H1 (cell line): ENCODE data around the gene LCN10. TPM values are rescaled to one million over a fixed set of nuclear protein-coding genes. Genes with fewer than 3 reads are reported as not detected.

Source experiments
- CTCF ChIA-PET: fragments of 300-600 bp; sonication (Branson Sonifier 250); formaldehyde crosslinking; loops from one replicate; lab custom pipeline; 2021; ENCODE audit not compliant: partially characterized antibody; lab: Charles Lee
- POLR2A ChIA-PET: fragments of 300-600 bp; sonication (Branson Sonifier 250); formaldehyde crosslinking; loops from one replicate; lab custom pipeline; 2021; ENCODE audit warnings: inconsistent platforms; ENCODE audit not compliant: partially characterized antibody; lab: Charles Lee
- DNase-seq, 2 experiments: peaks; one replicate each; pipeline versions ENCODE4 v3.0.0 to v3.0.0-alpha.2; 2010 to 2022; ENCODE audit warnings: low spot score in 2 of 2, low read depth in 1 of 2, mixed read lengths in 1 of 2
- FAIRE-seq: peaks from 2 replicates; lab custom pipeline; 2011; peaks lifted over from hg19 to GRCh38; lab: Jason Lieb, UNC
- H2AFZ ChIP-seq: 2 replicates; pipeline ENCODE4 v1.8.1; 2012; ENCODE audit warnings: low read length, inconsistent platforms
- H2AK5ac ChIP-seq: 2 replicates; pipeline ENCODE4 v1.6.1; 2013; ENCODE audit warnings: low read depth, low read length
- H2BK120ac ChIP-seq: replicated peaks from 2 replicates; pipeline ENCODE3; 2013; ENCODE audit warnings: low read depth, low read length, inconsistent platforms
- H2BK12ac ChIP-seq: 2 replicates; pipeline ENCODE4 v1.6.1; 2013; ENCODE audit warnings: low read depth, low read length
- H2BK15ac ChIP-seq: 2 replicates; pipeline ENCODE4 v1.6.1; 2013; ENCODE audit warnings: low read length
- H2BK20ac ChIP-seq: 2 replicates; pipeline ENCODE4 v1.6.1; 2013; ENCODE audit warnings: low read length
- H2BK5ac ChIP-seq: 2 replicates; pipeline ENCODE4 v1.6.1; 2013; ENCODE audit warnings: low read depth, low read length
- H3K14ac ChIP-seq: 2 replicates; pipeline ENCODE4 v1.6.1; 2013; ENCODE audit warnings: inconsistent platforms; ENCODE audit not compliant: insufficient read length
- H3K18ac ChIP-seq: 2 replicates; pipeline ENCODE4 v1.6.1; 2013; ENCODE audit warnings: low read length; ENCODE audit errors: extremely low read depth
- H3K23ac ChIP-seq: 2 replicates; pipeline ENCODE4 v1.6.1; 2013; ENCODE audit warnings: inconsistent platforms; ENCODE audit not compliant: insufficient read length
- H3K23me2 ChIP-seq: 2 replicates; pipeline ENCODE4 v1.6.1; 2013; ENCODE audit warnings: low read depth, low read length
- H3K27ac ChIP-seq: 2 replicates; pipeline ENCODE4 v1.6.1; 2011; ENCODE audit warnings: low read depth, low read length, inconsistent platforms
- H3K27me3 ChIP-seq, 4 experiments: replicated peaks in 1 of 4; 1 replicate in 1 of 4; 2 replicates in 3 of 4; pipeline versions ENCODE4 v1.6.1 to v1.8.1; 2011 to 2013; ENCODE audit warnings: low read length in 3 of 4, mild to moderate bottlenecking in 3 of 4, inconsistent platforms in 2 of 4, mixed read lengths in 2 of 4, moderate library complexity in 1 of 4; ENCODE audit not compliant: control insufficient read depth in 3 of 4, insufficient read depth in 3 of 4; ENCODE audit errors: extremely low read depth in 1 of 4
- H3K36me3 ChIP-seq, 4 experiments: 2 replicates each; pipeline versions ENCODE4 v1.6.1 to v1.8.1; 2011 to 2013; ENCODE audit warnings: mild to moderate bottlenecking in 4 of 4, low read length in 3 of 4, moderate library complexity in 2 of 4, control low read depth in 1 of 4, inconsistent platforms in 1 of 4; ENCODE audit not compliant: insufficient read depth in 4 of 4, control insufficient read depth in 2 of 4
- H3K4ac ChIP-seq: replicated peaks from 2 replicates; pipeline ENCODE3; 2013; ENCODE audit warnings: low read length, low read depth, mixed read lengths, inconsistent platforms; ENCODE audit not compliant: insufficient read length
- H3K4me1 ChIP-seq, 4 experiments: replicated peaks in 1 of 4; 1 replicate in 1 of 4; 2 replicates in 3 of 4; pipeline versions ENCODE4 v1.6.1 to v1.8.1; 2011 to 2013; ENCODE audit warnings: low read length in 3 of 4, inconsistent platforms in 2 of 4, mixed read lengths in 1 of 4; ENCODE audit not compliant: insufficient read depth in 4 of 4, control insufficient read depth in 3 of 4
- H3K4me2 ChIP-seq, 2 experiments: 2 replicates each; pipeline versions ENCODE4 v1.6.1 to v1.8.1; 2011 to 2013; ENCODE audit warnings: low read depth in 2 of 2, low read length in 2 of 2, control low read depth in 1 of 2, inconsistent platforms in 1 of 2, mild to moderate bottlenecking in 1 of 2; ENCODE audit not compliant: insufficient read depth in 1 of 2
- H3K4me3 ChIP-seq, 4 experiments: fragments of 200-600, 300-600 bp in 1 of 4; sonication (generic), shearing (Covaris generic), sonication (Bioruptor Twin) in 1 of 4; 2 replicates each; pipeline versions ENCODE4 v1.5.1 to v1.8.1; 2011 to 2016; ENCODE audit warnings: low read length in 4 of 4, low read depth in 3 of 4, control low read depth in 2 of 4, inconsistent platforms in 2 of 4, mild to moderate bottlenecking in 2 of 4, mixed read lengths in 1 of 4, moderate library complexity in 1 of 4; ENCODE audit not compliant: insufficient read depth in 2 of 4; ENCODE audit errors: extremely low read depth in 1 of 4
- H3K56ac ChIP-seq: replicated peaks from 2 replicates; pipeline ENCODE3; 2013; ENCODE audit warnings: low read depth, mild to moderate bottlenecking, mixed read lengths, low read length, inconsistent platforms; ENCODE audit not compliant: insufficient read length
- H3K79me1 ChIP-seq: 2 replicates; pipeline ENCODE4 v1.6.1; 2013; ENCODE audit warnings: low read depth, low read length, control low read depth
- H3K79me2 ChIP-seq, 2 experiments: 2 replicates each; pipeline versions ENCODE4 v1.6.1 to v1.8.1; 2012 to 2013; ENCODE audit warnings: low read length in 2 of 2, mild to moderate bottlenecking in 2 of 2, inconsistent platforms in 1 of 2; ENCODE audit not compliant: insufficient read depth in 2 of 2, control insufficient read depth in 1 of 2
- H3K9ac ChIP-seq, 4 experiments: replicated peaks in 1 of 4; 1 replicate in 1 of 4; 2 replicates in 3 of 4; pipeline versions ENCODE4 v1.6.1 to v1.8.1; 2011 to 2013; ENCODE audit warnings: low read depth in 3 of 4, low read length in 3 of 4, control low read depth in 2 of 4, mild to moderate bottlenecking in 2 of 4, moderate library complexity in 2 of 4, inconsistent platforms in 1 of 4; ENCODE audit errors: extremely low read depth in 1 of 4
- H3K9me3 ChIP-seq, 2 experiments: 2 replicates each; pipeline versions ENCODE4 v1.6.1 to v1.8.1; 2012 to 2013; ENCODE audit warnings: mild to moderate bottlenecking in 2 of 2, moderate library complexity in 2 of 2, control low read depth in 1 of 2, inconsistent platforms in 1 of 2, low read depth in 1 of 2, low read length in 1 of 2, mixed read lengths in 1 of 2; ENCODE audit not compliant: insufficient read depth in 2 of 2
- H4K20me1 ChIP-seq, 2 experiments: replicated peaks in 1 of 2; 2 replicates each; pipeline versions ENCODE3 to v1.8.1; 2011 to 2013; ENCODE audit warnings: inconsistent platforms in 2 of 2, low read length in 2 of 2, mild to moderate bottlenecking in 1 of 2; ENCODE audit not compliant: insufficient read depth in 2 of 2, control insufficient read depth in 1 of 2
- H4K5ac ChIP-seq: 2 replicates; pipeline ENCODE4 v1.6.1; 2013; ENCODE audit warnings: low read length, low read depth, mixed read lengths, inconsistent platforms; ENCODE audit not compliant: insufficient read length
- H4K8ac ChIP-seq: 2 replicates; pipeline ENCODE4 v1.8.0; 2013; ENCODE audit warnings: mild to moderate bottlenecking, moderate library complexity, low read length, inconsistent platforms; ENCODE audit not compliant: insufficient read depth; ENCODE audit errors: extremely low read depth
- H4K91ac ChIP-seq: replicated peaks from 2 replicates; pipeline ENCODE3; 2013; ENCODE audit warnings: low read length, mixed read lengths, inconsistent platforms; ENCODE audit not compliant: insufficient read length
- WGBS, 2 experiments: shearing (Covaris generic) in 1 of 2; methylation state at CpG; one replicate each; pipeline versions ENCODE4 v1.1.6 to v1.1.7; 2013 to 2015; ENCODE audit warnings: low lambda C conversion rate in 2 of 2, mixed read lengths in 2 of 2, inconsistent platforms in 1 of 2, low coverage in 1 of 2, missing lambda C conversion rate in 1 of 2; ENCODE audit not compliant: insufficient replicate concordance in 2 of 2, insufficient coverage in 1 of 2, insufficient read length in 1 of 2; ENCODE audit errors: extremely low coverage in 1 of 2, missing lambda C conversion rate in 1 of 2; 5-methylcytosine and 5-hydroxymethylcytosine counted together
- polyA plus RNA-seq, 7 experiments: library from polyadenylated mRNA; depleted of rRNA in 3 of 7; stranded (reverse) in 5 of 7; unstranded in 2 of 7; fragments of >200 nt in 5 of 7; fragments of 200-250 nt in 2 of 7; gene quantifications; 1 replicate in 5 of 7; 2 replicates in 1 of 7; 4 replicates in 1 of 7; pipeline versions ENCODE4 v1.2.1 to v1.2.3, GENCODE V29; 2011 to 2013; ENCODE audit warnings: missing spikeins in 2 of 7, mixed read lengths in 2 of 7
- total RNA-seq: library from RNA; stranded (reverse); fragmentation: NEBNext Ultra II Directional; extraction: Animal tissue kit (Norgen Biotek cat#: 25700); gene quantifications from 2 replicates; pipeline ENCODE4 v1.2.1, GENCODE V29; 2021

Gene LCN10
- total and polyA plus RNA-seq, 2 of the 8 experiments (the other 6 are each of a cell fraction or from before 2014, with no cell fraction given), result 2.6 to 2.8 TPM

DNA sequence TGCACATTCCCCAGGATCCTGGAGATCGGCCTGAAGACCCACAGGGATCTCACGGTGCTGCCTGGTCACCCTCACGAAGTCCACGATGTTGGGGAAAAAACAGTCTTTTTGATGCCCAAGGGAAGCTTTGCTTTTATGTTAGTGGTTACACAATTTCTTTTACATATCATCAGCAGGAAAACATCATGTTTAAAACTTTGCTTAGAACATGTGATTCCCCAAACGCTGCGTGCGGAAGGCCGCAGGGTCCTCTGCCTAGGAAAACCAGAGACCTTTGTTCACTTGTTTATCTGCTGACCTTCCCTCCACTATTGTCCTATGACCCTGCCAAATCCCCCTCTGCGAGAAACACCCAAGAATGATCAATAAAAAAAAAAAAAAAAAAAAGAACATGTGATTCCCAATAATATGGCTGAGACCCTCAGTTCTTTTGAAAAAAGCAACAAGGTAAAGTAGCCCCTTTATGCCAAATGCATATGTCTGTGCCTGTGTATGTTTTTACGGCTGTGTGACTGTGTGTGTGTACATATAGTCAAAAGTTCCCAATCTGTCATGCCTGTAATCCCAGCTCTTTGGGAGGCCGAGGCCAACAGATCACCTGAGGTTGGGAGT lies 44.0 kb downstream of the LCN10 start:
- no peak overlapping the region for H2BK20ac ChIP-seq
- H3K79me2 ChIP-seq, result no peaks in the 10 kb centered on the region
- no peak overlapping the region for H3K27ac ChIP-seq
- ChIA-PET POLR2A (interaction anchor here (1.0 kb wide), 3 partner anchors 10 to 29 kb away, joined by 3 to 4 read pairs (median 3); no protein-coding TSS in a partner anchor), CTCF (interaction anchor here (0.6 to 1.7 kb wide), 9 partner anchors 9 to 222 kb away, joined by 3 to 4 read pairs (median 3); no protein-coding TSS in a partner anchor)
- no peak overlapping the region for H3K18ac ChIP-seq
- H3K23me2 ChIP-seq, result no peaks in the 10 kb centered on the region
- H4K20me1 ChIP-seq, result no peaks in the 10 kb centered on the region
- 92% methylated on average over 10 of the region's 11 CpGs; no CpG with 5 or more reads in 1 of the 2 experiments for WGBS, 2 experiments
- no peak overlapping the region for H4K91ac ChIP-seq
- peaks cover 0 to 13% (median 5%) of the 10 kb centered on the region in 4 experiments; a peak in 5 of 7 replicates for H3K4me1 ChIP-seq
- DNase-seq (no peak), FAIRE-seq (no peak)
- no peak overlapping the region for H3K56ac ChIP-seq
- H3K4me2 ChIP-seq, result no peak overlapping the region
- no peak overlapping the region for H2BK15ac ChIP-seq
- H3K14ac ChIP-seq, result no peak overlapping the region
- H3K4ac ChIP-seq, result no peak overlapping the region
- H2BK12ac ChIP-seq, result no peak overlapping the region
- H3K4me3 ChIP-seq, result no peak overlapping the region
- no peaks in the 10 kb centered on the region for H3K36me3 ChIP-seq
- H3K23ac ChIP-seq, result no peak overlapping the region
- H3K79me1 ChIP-seq, result no peaks in the 10 kb centered on the region
- no peak overlapping the region for H4K8ac ChIP-seq
- no peak overlapping the region for H2BK5ac ChIP-seq
- H2AK5ac ChIP-seq, result no peak overlapping the region
- H3K9ac ChIP-seq, result no peak overlapping the region
- H3K27me3 ChIP-seq, result no peaks in the 10 kb centered on the region
- H4K5ac ChIP-seq, result no peak overlapping the region
- H2AFZ ChIP-seq, result no peak overlapping the region
- H2BK120ac ChIP-seq, result no peak overlapping the region
- H3K9me3 ChIP-seq, result no peaks in the 10 kb centered on the region
